GM23338 (cell line): Measurements from ENCODE around the gene BRF1. TPM values are rescaled to one million over a fixed set of nuclear protein-coding genes. Genes with fewer than 3 reads are reported as not detected.

Experiments used
- ATAC-seq: fragments of 200-7000 bp; cut with Tn5 transposase; 3 replicates; pipeline ENCODE4 v1.9.1; 2020
- DNase-seq: peaks from one replicate; pipeline ENCODE4 v3.0.0-alpha.2; 2015; ENCODE audit warnings: low spot score
- H2AFZ ChIP-seq: fragments of 200-600 bp; sonication (generic); 2 replicates; pipeline ENCODE4 v1.8.0; 2016; ENCODE audit warnings: antibody characterized with exemption, mild to moderate bottlenecking, moderate library complexity
- H3F3A ChIP-seq: fragments of 200-600 bp; sonication (generic); replicated peaks from 2 replicates; pipeline ENCODE4 v1.8.0; 2017; ENCODE audit warnings: antibody characterized with exemption, mixed run types, low read depth
- H3K27ac ChIP-seq: fragments of 200-600 bp; sonication (generic); 2 replicates; pipeline ENCODE4 v1.6.1; 2016; ENCODE audit warnings: low read depth
- H3K27me3 ChIP-seq: fragments of 200-600 bp; sonication (generic); 2 replicates; pipeline ENCODE4 v1.8.0; 2016; ENCODE audit warnings: mild to moderate bottlenecking, mixed run types, moderate library complexity; ENCODE audit not compliant: insufficient read depth
- H3K36me3 ChIP-seq: fragments of 200-600 bp; sonication (generic); 2 replicates; pipeline ENCODE4 v1.8.0; 2016; ENCODE audit warnings: mild to moderate bottlenecking; ENCODE audit not compliant: insufficient read depth
- H3K4me1 ChIP-seq: fragments of 200-600 bp; sonication (generic); 2 replicates; pipeline ENCODE4 v1.8.0; 2016; ENCODE audit warnings: mild to moderate bottlenecking, moderate library complexity; ENCODE audit not compliant: insufficient read depth
- H3K4me2 ChIP-seq: fragments of 200-600 bp; sonication (generic); 2 replicates; pipeline ENCODE4 v1.7.1; 2017; ENCODE audit warnings: mixed run types
- H3K4me3 ChIP-seq: fragments of 200-600 bp; sonication (generic); 2 replicates; pipeline ENCODE4 v1.6.1; 2016; ENCODE audit warnings: mixed run types
- H3K79me2 ChIP-seq: fragments of 200-600 bp; sonication (generic); replicated peaks from 2 replicates; pipeline ENCODE4 v1.8.0; 2017; ENCODE audit warnings: mild to moderate bottlenecking; ENCODE audit not compliant: insufficient read depth
- H3K9me2 ChIP-seq: fragments of 200-600 bp; sonication (generic); 2 replicates; pipeline ENCODE4 v1.8.0; 2017; ENCODE audit not compliant: insufficient read depth
- H4K20me1 ChIP-seq: fragments of 200-600 bp; sonication (generic); replicated peaks from 2 replicates; pipeline ENCODE4 v1.8.0; 2017; ENCODE audit warnings: mild to moderate bottlenecking; ENCODE audit not compliant: insufficient read depth
- H3K27ac Mint-ChIP-seq: 2 replicates; pipeline ENCODE4 v1.8.0; 2020; ENCODE audit warnings: inconsistent platforms, mild to moderate bottlenecking, moderate library complexity, mixed read lengths
- H3K27me3 Mint-ChIP-seq: 3 replicates; pipeline ENCODE4 v1.8.0; 2022; ENCODE audit warnings: low read depth, mild to moderate bottlenecking, moderate library complexity, mixed read lengths, inconsistent platforms; ENCODE audit not compliant: insufficient read depth, poor library complexity
- H3K36me3 Mint-ChIP-seq: 3 replicates; pipeline ENCODE4 v1.8.0; 2021; ENCODE audit warnings: low read depth, mild to moderate bottlenecking, inconsistent platforms, moderate library complexity, mixed read lengths
- H3K4me1 Mint-ChIP-seq: 3 replicates; pipeline ENCODE4 v1.8.0; 2020; ENCODE audit warnings: mild to moderate bottlenecking, inconsistent platforms, mixed read lengths
- H3K4me3 Mint-ChIP-seq: 3 replicates; pipeline ENCODE4 v1.8.0; 2021; ENCODE audit warnings: moderate library complexity, mild to moderate bottlenecking, inconsistent platforms, mixed read lengths
- H3K9me3 Mint-ChIP-seq: 3 replicates; pipeline ENCODE4 v1.8.0; 2020; ENCODE audit warnings: moderate library complexity, mild to moderate bottlenecking, inconsistent platforms, mixed read lengths
- ETS1 ChIP-seq: IDR thresholded peaks from 2 replicates; pipeline ENCODE4 v1.6.1; 2016; ENCODE audit warnings: antibody characterized with exemption
- EZH2 ChIP-seq: fragments of 200-600 bp; sonication (generic); IDR thresholded peaks from one replicate; pipeline ENCODE4 v1.8.0; 2017; ENCODE audit warnings: antibody characterized with exemption, mild to moderate bottlenecking, low read depth; ENCODE audit not compliant: unreplicated experiment
- EZH2phosphoT487 ChIP-seq: fragments of 200-600 bp; sonication (generic); IDR thresholded peaks from one replicate; pipeline ENCODE4 v1.8.1; 2018; ENCODE audit warnings: antibody characterized with exemption; ENCODE audit not compliant: unreplicated experiment
- JUNB ChIP-seq: IDR thresholded peaks from one replicate; pipeline ENCODE4 v1.6.1; 2016; ENCODE audit warnings: antibody characterized with exemption; ENCODE audit not compliant: unreplicated experiment
- NANOG ChIP-seq: IDR thresholded peaks from 2 replicates; pipeline ENCODE4 v1.6.1; 2016; ENCODE audit warnings: antibody characterized with exemption, borderline replicate concordance
- POLR2AphosphoS5 ChIP-seq: IDR thresholded peaks from 2 replicates; pipeline ENCODE4 v1.6.1; 2016; ENCODE audit warnings: antibody characterized with exemption, low read depth
- STAT1 ChIP-seq: IDR thresholded peaks from one replicate; pipeline ENCODE4 v1.6.1; 2016; ENCODE audit warnings: antibody characterized with exemption; ENCODE audit not compliant: unreplicated experiment
- ZNF114 ChIP-seq: fragments of 250-450 bp; sonication (Bioruptor Pico); IDR thresholded peaks from 2 replicates; pipeline ENCODE4 v1.5.0; 2020; ENCODE audit warnings: mild to moderate bottlenecking, moderate library complexity
- ZNF331 ChIP-seq: fragments of 250-450 bp; sonication (Bioruptor Pico); IDR thresholded peaks from 2 replicates; pipeline ENCODE4 v1.5.0; 2020; ENCODE audit warnings: low read depth, mild to moderate bottlenecking, moderate library complexity
- ZNF462 ChIP-seq: fragments of 250-450 bp; sonication (Bioruptor Pico); IDR thresholded peaks from 2 replicates; pipeline ENCODE4 v1.5.0; 2020; ENCODE audit warnings: mild to moderate bottlenecking, moderate library complexity
- polyA plus RNA-seq: library from polyadenylated mRNA; unstranded; fragments of >200 nt; fragmentation: Nextera tagmentation; extraction: Ambion mirVana; gene quantifications from 2 replicates; pipeline ENCODE4 v1.2.1, GENCODE V29; 2016
- total RNA-seq: library from RNA; depleted of rRNA; stranded (reverse); fragments of >200 nt; shearing (Covaris generic); gene quantifications from 2 replicates; pipeline ENCODE4 v1.2.3, GENCODE V29; 2014
- TF ChIP-seq, protein P1 (sequence below): IDR thresholded peaks from one replicate; pipeline ENCODE4 v1.6.1; 2018; ENCODE audit warnings: antibody characterized with exemption; ENCODE audit not compliant: unreplicated experiment

Gene BRF1
- total and polyA plus RNA-seq, 2 experiments from 2014 or later: 8.6 to 29.9 TPM

DNA sequence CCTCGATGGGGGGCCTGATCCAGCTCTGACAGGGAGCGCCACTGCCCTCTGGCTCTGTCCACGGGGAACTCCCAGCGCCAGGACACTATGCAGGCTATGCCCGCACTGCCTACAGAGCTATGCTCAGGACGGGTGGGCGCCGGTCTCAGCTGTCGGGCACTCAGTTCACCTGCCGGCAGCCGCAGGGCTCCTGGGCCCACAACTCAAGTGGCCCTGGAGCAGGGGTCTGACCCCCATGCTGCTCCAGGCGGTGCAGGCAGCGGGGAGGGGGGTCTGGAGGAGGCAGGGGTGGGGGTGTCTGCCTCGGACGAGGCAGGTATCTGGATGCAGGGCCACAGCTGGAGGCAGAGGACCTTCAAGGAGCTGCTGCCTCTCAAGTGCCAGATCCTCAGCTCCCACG is 91.2 kb downstream of the BRF1 start (continued):
- no peak for TF ChIP-seq ZNF462 (CRISPR knock-in tag)
- TF ChIP-seq JUNB: no peak
- TF ChIP-seq ETS1: no peak
- TF ChIP-seq EZH2: no peak
- no peak for TF ChIP-seq ZNF331 (CRISPR knock-in tag)
- TF ChIP-seq NANOG: no peak
- no peak for TF ChIP-seq ZNF114 (CRISPR knock-in tag)

DNA sequence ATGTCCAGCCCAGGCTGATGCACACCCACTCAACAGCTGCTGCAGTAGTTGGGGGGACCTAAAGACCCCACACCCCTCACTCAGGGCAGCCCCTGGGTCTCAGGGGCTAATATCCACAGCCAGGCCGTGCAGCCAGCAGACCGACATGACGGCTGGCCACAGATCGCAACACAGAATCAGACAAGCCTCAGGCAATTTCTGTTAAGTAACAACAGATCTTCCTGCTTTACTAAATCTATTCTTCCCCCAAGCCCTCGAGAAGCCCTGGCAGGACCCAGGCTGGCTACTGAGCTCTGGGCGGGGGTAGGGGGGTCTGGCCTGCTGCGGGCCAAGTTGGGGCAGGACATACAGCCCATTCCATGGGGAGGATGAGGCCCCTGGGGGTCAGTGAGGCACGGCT is 91.7 kb downstream of the BRF1 start:
- no peak for ATAC-seq
- Mint-ChIP-seq H3K36me3 (no peaks in the 10 kb centered on the region), H3K27me3 (peaks cover 6% of the 10 kb centered on the region), H3K4me1 (no peaks in the 10 kb centered on the region), H3K27ac (no peak overlapping the region), H3K4me3 (no peak overlapping the region), H3K9me3 (no peaks in the 10 kb centered on the region)
- Histone ChIP-seq H3F3A (no peaks in the 10 kb centered on the region), H3K4me1 (no peaks in the 10 kb centered on the region), H3K79me2 (no peaks in the 10 kb centered on the region), H4K20me1 (no peaks in the 10 kb centered on the region; the same call in 1 of the 2 replicates), H3K27ac (no peak overlapping the region), H3K27me3 (no peaks in the 10 kb centered on the region), H3K9me2 (no peaks in the 10 kb centered on the region), H2AFZ (no peak overlapping the region), H3K36me3 (no peaks in the 10 kb centered on the region), H3K4me2 (no peak overlapping the region), H3K4me3 (no peak overlapping the region)
- DNase-seq: no peak
- no peak for TF ChIP-seq EZH2phosphoT487
- TF ChIP-seq, protein P1, sequence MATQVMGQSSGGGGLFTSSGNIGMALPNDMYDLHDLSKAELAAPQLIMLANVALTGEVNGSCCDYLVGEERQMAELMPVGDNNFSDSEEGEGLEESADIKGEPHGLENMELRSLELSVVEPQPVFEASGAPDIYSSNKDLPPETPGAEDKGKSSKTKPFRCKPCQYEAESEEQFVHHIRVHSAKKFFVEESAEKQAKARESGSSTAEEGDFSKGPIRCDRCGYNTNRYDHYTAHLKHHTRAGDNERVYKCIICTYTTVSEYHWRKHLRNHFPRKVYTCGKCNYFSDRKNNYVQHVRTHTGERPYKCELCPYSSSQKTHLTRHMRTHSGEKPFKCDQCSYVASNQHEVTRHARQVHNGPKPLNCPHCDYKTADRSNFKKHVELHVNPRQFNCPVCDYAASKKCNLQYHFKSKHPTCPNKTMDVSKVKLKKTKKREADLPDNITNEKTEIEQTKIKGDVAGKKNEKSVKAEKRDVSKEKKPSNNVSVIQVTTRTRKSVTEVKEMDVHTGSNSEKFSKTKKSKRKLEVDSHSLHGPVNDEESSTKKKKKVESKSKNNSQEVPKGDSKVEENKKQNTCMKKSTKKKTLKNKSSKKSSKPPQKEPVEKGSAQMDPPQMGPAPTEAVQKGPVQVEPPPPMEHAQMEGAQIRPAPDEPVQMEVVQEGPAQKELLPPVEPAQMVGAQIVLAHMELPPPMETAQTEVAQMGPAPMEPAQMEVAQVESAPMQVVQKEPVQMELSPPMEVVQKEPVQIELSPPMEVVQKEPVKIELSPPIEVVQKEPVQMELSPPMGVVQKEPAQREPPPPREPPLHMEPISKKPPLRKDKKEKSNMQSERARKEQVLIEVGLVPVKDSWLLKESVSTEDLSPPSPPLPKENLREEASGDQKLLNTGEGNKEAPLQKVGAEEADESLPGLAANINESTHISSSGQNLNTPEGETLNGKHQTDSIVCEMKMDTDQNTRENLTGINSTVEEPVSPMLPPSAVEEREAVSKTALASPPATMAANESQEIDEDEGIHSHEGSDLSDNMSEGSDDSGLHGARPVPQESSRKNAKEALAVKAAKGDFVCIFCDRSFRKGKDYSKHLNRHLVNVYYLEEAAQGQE: no peak
- TF ChIP-seq STAT1: no peak
- TF ChIP-seq EZH2: no peak
- TF ChIP-seq POLR2AphosphoS5: no peak
